Limb (tissue), 2 donors: ENCODE results near the gene LRP3.
"Not testable (repeated sequence)": the region's sequence is repeated elsewhere in the genome, so short reads cannot be mapped to it uniquely, and the experiment has no call there.

Experiments used
- DNase-seq, 2 donors: peaks; one replicate each; pipeline ENCODE4 v3.0.0-alpha.2; 2016; ENCODE audit errors: extremely low spot score in 2 of 2

Gene LRP3

DNA sequence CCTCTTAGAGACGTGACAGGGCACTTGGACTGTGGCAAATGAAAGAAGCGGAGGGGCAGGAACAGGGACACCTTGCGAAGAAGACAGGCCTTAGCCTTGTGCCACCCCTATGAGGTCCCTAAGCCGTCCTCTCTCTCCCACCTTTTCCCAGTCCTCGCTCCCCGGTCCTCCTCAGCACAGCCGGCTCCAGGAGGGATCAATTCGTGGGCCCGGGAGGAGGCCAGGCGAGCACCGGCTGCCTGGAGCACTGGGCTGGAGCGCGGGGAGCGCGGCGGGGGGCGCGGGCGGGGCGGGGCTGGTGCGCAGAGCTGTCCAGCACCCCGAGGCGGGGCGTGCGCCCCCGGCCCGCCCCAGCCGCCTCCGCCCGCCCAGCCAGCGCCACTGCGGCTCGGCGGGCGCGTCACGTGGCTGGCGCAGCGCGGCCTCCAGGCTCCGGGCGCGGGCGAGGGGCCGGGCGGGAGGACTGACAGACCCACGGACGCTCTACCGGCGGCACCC, at the start of gene LRP3:
Gene LRP3 (plus strand): TSS at position 466 of the 498 bp plus-strand sequence. CDS start 456 bp downstream, outside the sequence.
- peak in 1 of 2 donors; percentile 81 for DNase-seq

- no peak for DNase-seq
Measured at GRCh38 chr19:33146209-33146608, 47.9 kb upstream of the LRP3 start.

DNA sequence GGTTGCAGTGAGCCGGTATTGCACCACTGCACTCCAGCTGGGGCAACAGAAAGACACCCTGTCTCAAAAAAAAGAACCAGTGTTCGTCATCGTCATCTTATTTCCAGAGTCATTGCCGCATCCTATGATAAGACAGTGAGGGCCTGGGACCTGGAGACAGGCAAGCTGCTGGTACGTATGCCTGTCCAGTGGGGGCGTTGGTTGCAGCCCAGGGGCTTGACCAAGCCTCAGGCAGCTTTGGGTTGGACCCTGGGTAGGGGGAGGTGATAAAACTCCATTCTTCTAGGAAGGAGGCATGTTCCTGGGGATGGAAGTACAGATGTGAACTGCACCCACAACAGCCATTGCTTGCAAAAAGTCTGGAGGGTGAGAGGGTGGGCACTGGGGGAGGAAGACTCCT, 46.6 kb upstream of the LRP3 start:
- no peak for DNase-seq

GRCh38 chr19:33150852-33151518, 43.1 kb upstream of the LRP3 start:
- DNase-seq, result no peak

DNA sequence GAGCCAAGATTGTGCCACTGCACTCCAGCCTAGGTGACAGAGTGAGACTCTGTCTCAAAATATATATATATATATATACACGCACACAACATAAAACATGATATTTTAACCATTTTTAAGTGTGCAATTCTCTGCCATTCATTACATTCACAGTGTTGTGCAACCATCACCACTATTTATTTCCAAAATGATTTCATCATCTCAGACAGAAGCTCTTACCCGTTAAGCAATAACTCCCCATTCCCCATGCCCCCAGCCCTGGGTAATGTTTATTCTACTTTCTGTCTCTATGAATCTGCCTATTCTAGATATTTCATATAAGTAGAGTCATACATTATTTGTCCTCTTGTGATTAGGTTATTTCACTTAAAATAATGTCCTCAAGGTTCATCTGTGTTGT, 42.0 kb upstream of the LRP3 start:
- DNase-seq, result no peak

GRCh38 chr19:33152625-33153024, 41.5 kb upstream of the LRP3 start:
- DNase-seq, result not testable (repeated sequence)

- not testable (repeated sequence) for DNase-seq
Measured at GRCh38 chr19:33154313-33154712, 39.8 kb upstream of the LRP3 start.

- DNase-seq, result no peak
Measured at GRCh38 chr19:33156334-33156733, 37.8 kb upstream of the LRP3 start.

- DNase-seq, result no peak
Measured at GRCh38 chr19:33157906-33158305, 36.2 kb upstream of the LRP3 start.

GRCh38 chr19:33158365-33158764, 35.8 kb upstream of the LRP3 start:
- DNase-seq, result no peak

GRCh38 chr19:33159149-33159548, 35.0 kb upstream of the LRP3 start:
- no peak for DNase-seq

- DNase-seq, result no peak
Measured at GRCh38 chr19:33159893-33160292, 34.2 kb upstream of the LRP3 start.

GRCh38 chr19:33161201-33161600, 32.9 kb upstream of the LRP3 start:
- DNase-seq, result no peak

DNA sequence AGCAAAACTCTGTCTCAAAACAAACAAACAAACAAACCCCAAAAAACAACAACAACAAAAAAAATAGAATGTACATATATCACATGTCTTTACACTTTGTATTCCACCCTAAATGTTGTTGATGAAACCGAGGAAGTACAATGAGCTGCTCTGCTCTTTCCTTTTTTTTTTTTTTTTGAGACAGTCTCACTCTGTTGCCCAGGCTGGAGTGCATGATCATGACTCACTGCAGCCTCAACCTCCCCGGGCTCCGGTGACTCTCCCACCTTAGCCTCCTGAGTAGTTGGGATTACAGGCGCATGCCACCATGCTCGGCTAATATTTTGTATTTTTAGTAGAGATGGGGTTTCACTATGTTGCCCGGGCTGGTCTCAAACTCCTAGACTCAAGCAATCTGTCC, 30.6 kb upstream of the LRP3 start:
- no peak for DNase-seq

- DNase-seq, result not testable (repeated sequence)
Measured at GRCh38 chr19:33166037-33166436, 28.1 kb upstream of the LRP3 start.

DNA sequence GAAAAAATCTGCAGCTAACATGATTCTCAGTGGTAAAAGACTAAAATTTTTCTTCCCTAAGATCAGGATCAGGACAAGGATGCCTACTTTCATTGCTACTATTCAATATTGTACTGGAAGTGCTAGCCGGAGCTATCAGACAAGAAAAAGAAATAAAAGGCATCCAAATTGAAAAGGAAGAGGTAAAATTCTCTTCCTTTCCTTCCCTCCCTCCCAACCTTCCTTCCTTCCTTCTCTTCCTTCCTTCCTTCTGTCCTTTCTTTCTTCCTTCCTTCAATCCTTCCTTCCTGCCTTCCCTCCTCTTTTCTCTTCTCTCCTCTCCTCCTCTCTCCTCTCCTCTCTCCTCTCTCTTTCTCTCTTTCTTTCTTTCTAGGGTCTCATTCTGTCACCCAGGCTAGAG, 26.7 kb upstream of the LRP3 start:
- DNase-seq, result no peak

GRCh38 chr19:33168528-33168927, 25.6 kb upstream of the LRP3 start:
- DNase-seq, result no peak

- DNase-seq, result no peak
Measured at GRCh38 chr19:33171222-33171795, 22.8 kb upstream of the LRP3 start.

DNA sequence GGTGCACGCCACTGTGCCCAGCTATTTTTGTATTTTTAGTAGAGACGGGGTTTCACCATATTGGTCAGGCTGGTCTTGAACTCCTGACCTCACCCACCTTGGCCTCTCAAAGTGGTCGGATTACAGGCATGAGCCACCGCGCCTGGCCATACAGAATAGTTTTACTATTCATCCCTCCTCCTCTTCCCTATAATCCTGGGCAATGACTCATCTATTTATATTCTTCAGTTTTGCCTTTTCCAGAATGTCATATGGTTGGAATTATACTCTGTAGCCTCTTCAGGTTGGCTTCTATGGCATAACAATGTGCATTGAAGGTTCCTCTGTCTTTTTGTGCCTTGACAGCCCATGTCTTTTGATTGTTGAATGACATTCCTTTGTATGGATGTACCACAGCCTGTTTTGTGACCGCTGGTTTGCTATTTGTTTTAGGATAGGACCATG, 22.2 kb upstream of the LRP3 start:
- DNase-seq, result no peak

GRCh38 chr19:33174186-33174585, 19.9 kb upstream of the LRP3 start:
- DNase-seq, result no peak

DNA sequence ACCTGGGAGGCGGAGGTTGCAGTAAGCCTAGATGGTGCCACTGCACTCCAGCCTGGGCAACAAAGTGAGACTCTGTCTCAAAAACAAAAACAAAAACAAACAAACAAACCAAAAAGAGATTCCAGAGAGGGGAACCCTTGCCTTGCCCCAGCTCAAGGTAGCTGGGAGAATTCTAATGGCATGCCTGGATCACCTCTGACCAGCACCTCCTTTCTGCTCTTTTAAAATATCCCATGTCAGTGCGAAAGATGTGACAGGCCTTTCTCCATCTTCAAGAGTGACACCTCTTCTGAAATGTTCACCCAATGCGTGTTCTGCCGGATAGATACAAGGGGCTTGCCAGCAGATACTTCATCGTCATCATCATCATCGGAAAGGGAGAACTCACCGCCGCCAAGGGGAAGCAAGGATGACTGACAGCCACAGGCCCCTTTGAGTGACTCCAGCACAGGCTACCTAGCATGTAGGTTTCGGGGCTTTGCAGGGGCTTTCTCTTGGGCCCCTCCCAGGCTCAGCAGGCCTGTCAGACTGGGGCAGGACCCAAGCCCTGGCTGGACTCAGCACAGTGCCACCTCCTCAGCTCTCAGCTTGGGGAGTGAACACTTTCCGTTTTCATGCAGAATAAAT, 18.9 kb upstream of the LRP3 start:
- DNase-seq, result no peak

DNA sequence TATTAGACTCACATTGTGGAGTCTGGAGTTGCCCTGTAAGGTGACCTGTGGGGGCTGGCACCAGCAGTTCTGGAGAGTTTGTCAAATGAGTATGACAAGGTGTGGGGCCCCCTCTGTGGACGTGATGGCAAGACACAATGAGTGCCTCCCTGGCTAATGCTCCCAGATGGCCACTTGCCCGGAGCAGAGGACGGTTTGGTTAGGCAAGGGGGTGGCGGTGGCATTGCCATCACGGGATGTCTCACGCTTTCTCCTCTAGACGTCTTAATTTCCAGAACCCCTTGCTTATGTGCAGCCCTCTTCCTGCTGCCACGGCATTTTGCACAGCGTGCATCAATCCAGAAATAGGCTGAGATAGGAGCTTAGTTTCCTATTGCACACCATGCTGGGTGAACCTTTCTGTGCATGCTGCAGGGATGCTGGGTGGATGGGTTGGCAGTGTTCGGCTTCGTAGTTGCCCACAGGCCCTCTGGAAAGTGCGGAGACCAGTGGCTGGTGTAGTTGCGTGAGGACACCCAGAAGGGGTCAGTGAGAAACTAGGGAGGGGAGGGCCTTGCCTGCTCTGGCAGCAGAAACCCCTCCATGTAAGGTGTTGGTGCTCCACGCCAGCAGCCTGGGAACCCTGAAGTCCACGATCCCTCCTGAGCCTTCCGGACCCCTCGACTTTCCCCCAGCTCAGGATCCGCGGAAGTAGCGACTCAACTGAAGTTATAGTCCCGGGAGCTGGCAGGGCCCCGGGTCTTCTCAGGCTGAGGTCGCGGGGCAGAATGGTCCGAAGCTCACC, 18.1 kb upstream of the LRP3 start:
- no peak for DNase-seq
